ENCODE results near the gene ERCC1.

The ERCC1 gene

DNA sequence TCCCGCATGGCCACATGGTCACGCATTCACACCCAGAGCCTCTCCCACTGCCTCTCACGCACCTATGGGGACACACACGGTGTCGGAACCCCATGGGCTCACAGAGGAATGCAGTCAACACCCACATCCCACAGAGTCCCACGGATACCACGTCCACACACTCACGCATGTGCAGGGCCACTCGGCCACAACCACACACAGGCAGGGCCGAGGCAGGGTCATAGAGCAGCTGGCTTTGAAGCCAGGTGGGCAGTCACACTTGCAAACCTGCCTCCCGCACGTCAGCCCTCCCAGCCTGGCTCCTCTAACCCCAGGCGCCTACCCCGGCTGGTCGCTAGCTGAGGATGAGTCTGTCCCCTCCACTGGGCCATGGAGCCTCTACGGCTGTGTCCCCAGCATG, 61.4 kb downstream of the ERCC1 start:
- no peak for DNase-seq

DNA sequence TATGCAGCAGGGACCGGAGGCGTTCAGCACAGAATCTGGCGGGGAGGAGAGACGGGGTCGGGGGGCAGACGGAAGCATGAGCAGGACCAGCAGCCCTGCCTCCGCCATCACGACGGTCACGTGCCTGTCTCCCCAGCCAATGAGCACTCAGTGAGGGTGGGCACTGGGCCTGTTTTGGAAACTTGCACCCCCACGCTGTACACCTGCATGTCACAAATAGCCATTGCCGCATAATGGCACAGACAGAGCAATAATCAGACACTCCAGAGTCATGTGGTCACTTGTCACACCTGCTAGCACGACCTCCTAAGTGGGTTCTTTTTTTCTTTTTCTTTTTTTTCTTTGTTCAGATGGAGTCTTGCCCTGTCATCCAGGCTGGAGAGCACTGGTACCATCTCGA, 62.1 kb downstream of the ERCC1 start:
- no peak for DNase-seq

DNA sequence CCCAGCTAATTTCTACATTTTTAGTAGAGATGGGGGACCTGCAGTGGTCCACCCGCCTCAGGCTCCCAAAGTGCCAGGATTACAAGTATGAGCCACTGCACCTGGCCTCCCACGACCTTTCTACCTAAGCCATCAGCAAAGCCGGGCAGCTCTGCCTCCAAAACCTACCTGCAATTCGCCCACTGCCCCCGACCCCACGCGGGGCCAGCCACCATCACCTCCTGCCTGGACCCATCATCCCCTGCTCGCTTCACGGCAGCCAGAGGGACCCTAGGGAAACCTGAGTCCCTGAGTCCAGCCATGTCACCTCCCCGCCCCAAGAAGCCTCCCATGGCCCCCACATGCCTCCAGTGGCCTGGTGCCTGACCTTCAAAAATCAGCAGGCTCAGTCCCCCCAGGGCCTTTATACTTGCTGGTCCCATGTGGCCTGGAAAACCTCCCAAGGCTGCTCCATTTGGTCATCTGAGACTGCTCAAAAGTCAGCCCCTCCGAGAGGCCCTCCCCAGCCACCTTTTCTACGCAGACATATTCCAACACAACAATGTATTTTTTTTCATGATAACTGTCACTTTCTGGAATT, 65.4 kb downstream of the ERCC1 start:
- DNase-seq, result no peak

DNA sequence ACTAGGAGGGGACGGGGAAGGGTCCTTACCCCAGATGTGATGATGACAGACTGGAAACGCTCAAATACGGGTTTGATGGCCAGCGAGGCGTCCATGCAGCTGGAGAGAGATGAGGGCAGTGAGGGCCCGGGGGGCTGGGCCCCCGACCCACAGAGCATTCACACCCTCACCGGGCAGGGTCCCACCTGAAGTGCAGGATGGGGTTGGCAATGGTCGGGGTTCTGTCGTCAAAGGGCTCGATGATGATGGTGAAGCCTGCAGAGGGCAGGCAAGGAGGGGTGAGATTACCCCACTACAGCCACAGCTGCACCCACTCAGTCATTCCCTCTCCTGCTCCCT, 66.3 kb downstream of the ERCC1 start:
- no peak for DNase-seq

Data from activated gamma-delta T cell treated with Interleukin-2 at 50 U/mL for 16 hours (primary cell).